ENCODE data around the gene THOC5.
"Not testable (repeated sequence)": the region's sequence is repeated elsewhere in the genome, so short reads cannot be mapped to it uniquely, and the experiment has no call there.

The THOC5 gene

GRCh38 chr22:29553351-29554224, at the start of gene THOC5:
THOC5 (minus strand) TSS chr22:29553757; CDS start chr22:29549147, 4,610 bp downstream.
- DNase-seq (ENCODE audit: insufficient read length, low spot score) (peak; percentile 100), FAIRE-seq (peak; percentile 97)

GRCh38 chr22:29598684-29599020, 45.1 kb upstream of the THOC5 start:
- FAIRE-seq (no peak), DNase-seq (ENCODE audit: insufficient read length, low spot score) (no peak)

DNA sequence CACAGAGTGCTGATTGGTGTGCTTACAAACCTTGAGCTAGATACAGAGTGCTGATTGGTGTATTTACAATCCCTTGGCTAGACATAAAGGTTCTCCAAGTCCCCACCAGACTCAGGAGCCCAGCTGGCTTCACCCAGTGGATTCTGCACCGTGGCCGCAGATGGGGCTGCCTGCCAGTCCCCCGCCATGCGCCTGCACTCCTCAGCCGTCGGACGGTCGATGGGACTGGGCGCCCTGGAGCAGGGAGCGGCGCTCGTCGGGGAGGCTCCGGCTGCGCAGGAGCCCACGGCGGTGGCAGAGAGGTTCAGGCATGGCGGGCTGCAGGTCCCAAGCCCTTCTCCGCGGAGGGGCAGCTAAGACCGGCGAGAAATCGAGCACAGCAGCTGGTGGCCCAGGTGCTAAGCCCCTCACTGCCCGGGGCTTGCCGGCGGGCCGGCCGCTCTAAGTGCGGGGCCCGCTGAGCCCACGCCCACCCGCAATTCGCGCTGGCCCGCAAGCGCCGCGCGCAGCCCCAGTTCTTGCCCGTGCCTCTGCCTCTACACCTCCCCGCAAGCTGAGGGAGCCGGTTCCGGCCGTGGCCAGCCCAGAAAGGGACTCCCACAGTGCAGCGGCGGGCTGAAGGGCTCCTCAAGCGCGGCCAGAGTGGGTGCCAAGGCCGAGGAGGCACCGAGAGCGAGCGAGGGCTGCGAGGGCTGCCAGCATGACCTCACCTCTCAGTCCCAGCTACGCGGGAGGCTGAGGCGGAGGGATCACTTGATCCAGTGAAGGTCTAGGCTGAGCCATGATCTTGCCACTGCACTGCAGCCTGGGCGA, 44.5 kb upstream of the THOC5 start:
- FAIRE-seq; DNase-seq (ENCODE audit: insufficient read length, low spot score): not testable (repeated sequence)

- no peak for FAIRE-seq
- DNase-seq (ENCODE audit: insufficient read length, low spot score), result no peak
Observed at GRCh38 chr22:29596408-29596807, 42.9 kb upstream of the THOC5 start.

GRCh38 chr22:29594447-29594846, 40.9 kb upstream of the THOC5 start:
- not testable (repeated sequence) for FAIRE-seq; DNase-seq (ENCODE audit: insufficient read length, low spot score)

GRCh38 chr22:29593923-29594322, 40.4 kb upstream of the THOC5 start:
- no peak for DNase-seq (ENCODE audit: insufficient read length, low spot score)
- no peak for FAIRE-seq

- no peak for FAIRE-seq
Observed at GRCh38 chr22:29587938-29588699, 34.6 kb upstream of the THOC5 start.

DNA sequence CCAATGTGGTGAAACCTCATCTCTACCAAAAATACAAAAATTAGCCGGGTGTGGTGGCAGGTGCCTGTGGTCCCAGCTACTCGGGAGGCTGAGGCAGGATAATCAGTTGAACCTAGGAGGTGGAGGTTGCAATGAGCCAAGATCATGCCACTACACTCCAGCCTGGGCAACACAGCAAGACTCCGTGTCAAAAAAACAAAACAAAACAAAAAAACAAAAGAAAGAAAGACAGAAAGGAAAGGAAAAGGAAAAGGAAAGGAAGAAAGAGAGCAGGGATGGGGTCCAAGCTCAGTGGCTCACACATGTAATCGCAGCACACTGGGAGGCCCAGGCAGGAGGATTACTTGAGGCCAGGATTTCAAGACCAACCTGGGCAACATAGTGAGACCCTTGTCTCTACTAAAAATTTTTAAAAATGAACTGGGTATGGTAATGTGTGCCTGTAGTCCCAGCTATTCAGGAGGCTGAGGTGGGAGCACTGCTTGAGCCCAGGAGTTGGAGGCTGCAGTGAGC, 32.7 kb upstream of the THOC5 start:
- not testable (repeated sequence) for DNase-seq (ENCODE audit: insufficient read length, low spot score); FAIRE-seq

More at GRCh38 chr22:29587938-29588699, 34.6 kb upstream of the THOC5 start:
- DNase-seq (ENCODE audit: insufficient read length, low spot score), result no peak

DNA sequence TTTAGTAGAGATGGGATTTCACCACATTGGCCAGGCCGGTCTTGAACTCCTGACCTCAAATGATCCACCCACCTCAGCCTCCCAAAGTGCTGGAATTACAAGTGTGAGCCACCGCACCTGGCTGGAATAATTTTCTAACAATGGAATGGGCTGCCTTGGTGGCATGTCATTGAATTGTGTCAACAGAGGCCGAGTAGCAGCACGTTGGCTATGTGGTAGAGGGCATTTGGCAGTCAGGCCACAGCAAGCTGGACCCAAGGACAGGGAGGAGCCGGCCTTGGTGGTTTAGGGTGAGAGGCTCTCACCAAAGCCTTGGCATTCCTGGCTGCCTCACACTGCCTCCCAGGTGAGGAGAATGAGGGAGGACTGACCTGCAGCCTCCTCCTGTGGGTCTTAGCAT, 31.4 kb upstream of the THOC5 start:
- DNase-seq (ENCODE audit: insufficient read length, low spot score) (no peak), FAIRE-seq (no peak)

DNA sequence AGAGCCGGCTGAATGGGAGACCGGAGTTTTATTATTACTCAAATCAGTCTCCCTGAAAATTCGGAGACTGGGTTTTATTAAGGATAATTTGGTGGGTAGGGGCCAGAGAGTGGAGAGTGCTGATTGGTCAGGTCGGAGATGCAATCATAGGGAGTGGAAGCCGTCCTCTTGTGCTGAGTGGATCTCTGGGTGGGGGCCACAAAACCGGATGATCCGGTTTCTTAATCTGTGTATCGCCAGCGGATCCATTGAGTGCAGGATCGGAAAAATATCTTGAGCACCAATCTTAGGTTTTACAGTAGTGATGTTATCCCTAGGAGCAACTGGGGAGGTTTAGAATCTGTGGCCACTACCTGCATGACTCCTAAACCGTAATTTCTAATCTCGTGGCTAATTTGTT, 28.2 kb upstream of the THOC5 start:
- peak; percentile 42 for FAIRE-seq
- DNase-seq (ENCODE audit: insufficient read length, low spot score), result no peak

- DNase-seq (ENCODE audit: insufficient read length, low spot score) (no peak), FAIRE-seq (peak; percentile 8)
Observed at GRCh38 chr22:29580200-29580810, 26.7 kb upstream of the THOC5 start.

DNA sequence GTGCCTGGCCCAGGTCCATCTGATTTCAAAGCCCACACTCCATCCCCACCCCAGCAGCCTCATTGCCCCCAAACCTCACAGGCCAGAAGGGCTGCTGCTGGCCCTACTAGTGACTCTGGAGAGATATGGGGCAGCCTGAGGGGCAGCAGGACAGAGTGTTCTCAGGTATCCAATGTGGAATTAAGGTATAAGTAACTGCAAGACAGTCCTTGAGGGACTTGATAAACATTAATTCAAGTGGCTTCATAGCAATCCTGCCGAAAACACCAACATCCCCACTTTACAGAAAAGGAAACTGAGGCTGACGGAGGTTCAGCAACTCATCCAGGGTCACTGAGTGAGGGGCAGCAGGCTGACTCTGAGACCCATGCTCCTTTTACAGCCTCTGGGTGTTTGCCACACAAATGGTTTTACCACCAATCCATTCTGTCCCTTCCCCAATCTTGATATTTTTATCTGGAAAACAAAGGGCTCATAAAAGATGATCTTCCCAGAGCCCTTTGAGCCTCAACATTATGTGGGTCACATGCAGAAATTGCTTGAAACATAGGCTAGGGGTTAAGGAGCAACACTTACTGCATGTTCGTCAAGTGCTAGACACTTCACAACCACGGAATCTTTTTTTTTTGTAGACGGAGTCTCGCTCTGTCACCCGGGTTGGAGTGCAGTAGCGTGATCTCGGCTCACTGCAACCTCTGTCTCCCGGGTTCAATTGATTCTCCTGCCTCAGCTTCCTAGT, 25.1 kb upstream of the THOC5 start:
- no peak for FAIRE-seq

DNA sequence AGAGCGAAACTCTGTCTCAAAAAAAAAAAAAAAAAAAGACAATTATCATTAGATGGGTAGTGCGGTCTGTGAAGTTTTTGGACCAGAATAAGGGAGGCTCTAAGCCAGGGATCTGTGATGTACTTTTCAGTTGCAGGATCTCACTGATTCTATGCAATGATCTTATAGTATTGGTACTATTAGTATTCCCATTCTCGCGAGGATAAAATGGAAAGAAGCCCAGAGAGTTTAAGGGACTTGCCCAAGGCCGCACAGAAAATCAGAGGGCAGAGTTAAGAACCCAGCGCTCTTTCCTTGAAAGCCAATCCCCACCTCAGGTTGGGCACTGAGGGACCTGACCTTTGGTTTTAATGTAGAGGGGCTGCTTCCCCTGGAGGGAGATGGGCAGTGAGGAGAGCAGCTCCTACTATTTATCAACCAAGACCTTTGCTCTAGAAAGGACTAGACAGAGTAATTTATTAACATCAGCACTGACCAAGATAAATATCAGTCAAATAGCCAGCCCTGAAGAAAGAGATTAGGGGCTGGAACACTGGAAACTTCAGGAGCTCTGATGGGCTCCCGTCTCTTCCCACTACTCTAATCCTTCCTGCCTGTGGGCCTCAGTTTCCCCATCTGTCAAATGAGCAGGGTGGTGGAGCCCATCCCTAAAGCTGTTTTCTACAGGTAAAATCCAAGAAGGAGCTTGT, 21.3 kb upstream of the THOC5 start:
- no peak for DNase-seq (ENCODE audit: insufficient read length, low spot score)
- no peak for FAIRE-seq

More for the DNA sequence above, 25.1 kb upstream of the THOC5 start:
- no peak for DNase-seq (ENCODE audit: insufficient read length, low spot score)

GRCh38 chr22:29570912-29571549, 17.5 kb upstream of the THOC5 start:
- no peak for FAIRE-seq
- no peak for DNase-seq (ENCODE audit: insufficient read length, low spot score)

DNA sequence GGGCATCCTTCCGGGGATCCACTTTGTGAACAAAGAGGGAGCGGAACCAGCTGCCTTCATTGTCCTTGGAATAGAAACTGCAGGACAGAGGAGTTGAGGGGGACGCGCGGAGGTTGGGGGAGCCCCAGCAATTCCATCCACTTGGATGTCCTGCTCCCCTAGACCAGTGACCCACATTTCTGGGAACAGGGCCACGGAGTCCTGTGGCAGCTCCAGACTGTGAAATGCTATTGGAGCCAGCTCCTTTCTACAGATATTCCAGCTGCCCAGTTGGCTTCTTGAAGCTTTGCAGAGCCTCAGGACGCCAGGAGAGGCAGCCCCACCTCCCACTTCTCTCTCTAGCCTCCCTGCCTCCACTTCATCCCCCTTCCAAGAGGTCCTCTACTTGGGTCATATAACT, 16.9 kb upstream of the THOC5 start:
- FAIRE-seq, result no peak
- no peak for DNase-seq (ENCODE audit: insufficient read length, low spot score)

GRCh38 chr22:29569011-29569678, 15.6 kb upstream of the THOC5 start:
- DNase-seq (ENCODE audit: insufficient read length, low spot score) (no peak), FAIRE-seq (no peak)

DNA sequence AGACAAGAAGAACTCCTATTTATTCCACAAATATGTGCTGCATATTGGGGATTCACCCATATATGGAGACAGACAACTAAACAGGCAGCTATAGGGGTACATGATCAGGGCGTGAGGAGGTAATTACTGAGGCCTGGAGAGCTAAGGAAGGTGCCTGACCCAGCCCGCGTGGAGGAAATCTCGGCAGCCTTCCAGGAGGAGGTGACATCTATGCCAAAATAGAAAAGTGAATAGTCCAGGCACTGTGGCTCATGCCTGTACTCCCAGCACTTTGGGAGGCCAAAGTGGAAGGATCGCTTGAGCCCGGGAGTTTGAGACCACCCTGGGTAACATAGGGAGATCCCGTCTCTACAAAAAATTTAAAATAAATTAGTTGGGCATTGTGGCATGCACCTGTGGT, 13.8 kb upstream of the THOC5 start:
- DNase-seq (ENCODE audit: insufficient read length, low spot score) (no peak), FAIRE-seq (no peak)

GRCh38 chr22:29566513-29566912, 13.0 kb upstream of the THOC5 start:
- not testable (repeated sequence) for DNase-seq (ENCODE audit: insufficient read length, low spot score); FAIRE-seq
